HEK293 (cell line): ENCODE measurements around the gene CACNA1C.

Source experiments
- CTCF ChIP-seq: fragments of 450-650 bp; formaldehyde crosslinking; IDR thresholded peaks from 2 replicates; pipeline ENCODE4 v1.5.1; 2016; ENCODE audit warnings: missing biosample characterization, missing genetic modification characterization
- MEIS1 ChIP-seq: sonication (generic); formaldehyde crosslinking; IDR thresholded peaks from 2 replicates; pipeline ENCODE4 v1.8.1; 2022; ENCODE audit warnings: missing genetic modification reagents, mild to moderate bottlenecking, borderline replicate concordance
- REPIN1 ChIP-seq: fragments of 450-650 bp; formaldehyde crosslinking; IDR thresholded peaks from 2 replicates; pipeline ENCODE4 v1.5.1; 2017; ENCODE audit warnings: missing biosample characterization, missing genetic modification characterization, low read depth
- ZBTB8A ChIP-seq: fragments of 450-650 bp; formaldehyde crosslinking; IDR thresholded peaks from 2 replicates; pipeline ENCODE4 v1.5.1; 2016; ENCODE audit warnings: missing biosample characterization, missing genetic modification characterization
- ZNF394 ChIP-seq: fragments of 450-650 bp; formaldehyde crosslinking; IDR thresholded peaks from 2 replicates; pipeline ENCODE4 v1.5.1; 2016; ENCODE audit warnings: missing biosample characterization, missing genetic modification characterization, mild to moderate bottlenecking, moderate library complexity, borderline replicate concordance
- ZNF660 ChIP-seq: fragments of 450-650 bp; IDR thresholded peaks from 2 replicates; pipeline ENCODE4 v1.5.1; 2018; ENCODE audit warnings: missing biosample characterization, mild to moderate bottlenecking, missing genetic modification characterization
- TF ChIP-seq, protein P1 (sequence below): fragments of 450-650 bp; formaldehyde crosslinking; IDR thresholded peaks from 2 replicates; pipeline ENCODE4 v1.5.1; 2016; ENCODE audit warnings: missing biosample characterization, missing genetic modification characterization, borderline replicate concordance
- TF ChIP-seq, protein P2 (sequence below): fragments of 450-650 bp; formaldehyde crosslinking; IDR thresholded peaks from 2 replicates; pipeline ENCODE4 v1.5.1; 2016; ENCODE audit warnings: missing biosample characterization, missing genetic modification characterization

GRCh38 chr12:2183556-2184541 lies 131.1 kb downstream of the CACNA1C start:
- TF ChIP-seq MEIS1 (no peak), REPIN1 (tag by site-specific recombination) (no peak), ZBTB8A (tag by site-specific recombination) (no peak), CTCF (tag by site-specific recombination) (no peak), ZNF660 (tag by site-specific recombination) (no peak), ZNF394 (no peak)
- TF ChIP-seq, protein P1, sequence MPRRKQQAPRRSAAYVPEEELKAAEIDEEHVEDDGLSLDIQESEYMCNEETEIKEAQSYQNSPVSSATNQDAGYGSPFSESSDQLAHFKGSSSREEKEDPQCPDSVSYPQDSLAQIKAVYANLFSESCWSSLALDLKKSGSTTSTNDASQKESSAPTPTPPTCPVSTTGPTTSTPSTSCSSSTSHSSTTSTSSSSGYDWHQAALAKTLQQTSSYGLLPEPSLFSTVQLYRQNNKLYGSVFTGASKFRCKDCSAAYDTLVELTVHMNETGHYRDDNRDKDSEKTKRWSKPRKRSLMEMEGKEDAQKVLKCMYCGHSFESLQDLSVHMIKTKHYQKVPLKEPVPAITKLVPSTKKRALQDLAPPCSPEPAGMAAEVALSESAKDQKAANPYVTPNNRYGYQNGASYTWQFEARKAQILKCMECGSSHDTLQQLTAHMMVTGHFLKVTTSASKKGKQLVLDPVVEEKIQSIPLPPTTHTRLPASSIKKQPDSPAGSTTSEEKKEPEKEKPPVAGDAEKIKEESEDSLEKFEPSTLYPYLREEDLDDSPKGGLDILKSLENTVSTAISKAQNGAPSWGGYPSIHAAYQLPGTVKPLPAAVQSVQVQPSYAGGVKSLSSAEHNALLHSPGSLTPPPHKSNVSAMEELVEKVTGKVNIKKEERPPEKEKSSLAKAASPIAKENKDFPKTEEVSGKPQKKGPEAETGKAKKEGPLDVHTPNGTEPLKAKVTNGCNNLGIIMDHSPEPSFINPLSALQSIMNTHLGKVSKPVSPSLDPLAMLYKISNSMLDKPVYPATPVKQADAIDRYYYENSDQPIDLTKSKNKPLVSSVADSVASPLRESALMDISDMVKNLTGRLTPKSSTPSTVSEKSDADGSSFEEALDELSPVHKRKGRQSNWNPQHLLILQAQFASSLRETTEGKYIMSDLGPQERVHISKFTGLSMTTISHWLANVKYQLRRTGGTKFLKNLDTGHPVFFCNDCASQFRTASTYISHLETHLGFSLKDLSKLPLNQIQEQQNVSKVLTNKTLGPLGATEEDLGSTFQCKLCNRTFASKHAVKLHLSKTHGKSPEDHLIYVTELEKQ (tag by site-specific recombination), result no peak
- TF ChIP-seq, protein P2, sequence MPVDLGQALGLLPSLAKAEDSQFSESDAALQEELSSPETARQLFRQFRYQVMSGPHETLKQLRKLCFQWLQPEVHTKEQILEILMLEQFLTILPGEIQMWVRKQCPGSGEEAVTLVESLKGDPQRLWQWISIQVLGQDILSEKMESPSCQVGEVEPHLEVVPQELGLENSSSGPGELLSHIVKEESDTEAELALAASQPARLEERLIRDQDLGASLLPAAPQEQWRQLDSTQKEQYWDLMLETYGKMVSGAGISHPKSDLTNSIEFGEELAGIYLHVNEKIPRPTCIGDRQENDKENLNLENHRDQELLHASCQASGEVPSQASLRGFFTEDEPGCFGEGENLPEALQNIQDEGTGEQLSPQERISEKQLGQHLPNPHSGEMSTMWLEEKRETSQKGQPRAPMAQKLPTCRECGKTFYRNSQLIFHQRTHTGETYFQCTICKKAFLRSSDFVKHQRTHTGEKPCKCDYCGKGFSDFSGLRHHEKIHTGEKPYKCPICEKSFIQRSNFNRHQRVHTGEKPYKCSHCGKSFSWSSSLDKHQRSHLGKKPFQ (tag by site-specific recombination), result no peak
